ENCODE results near the gene FANCE. TPM values are rescaled to one million over a fixed set of nuclear protein-coding genes. Genes with fewer than 3 reads are reported as not detected.
"Not testable (repeated sequence)": the region's sequence is repeated elsewhere in the genome, so short reads cannot be mapped to it uniquely, and the experiment has no call there.

Gene FANCE
- total RNA-seq, 1 donor from 2014 or later: 22.3 TPM

GRCh38 chr6:35419417-35419816 is 32.7 kb upstream of the FANCE start:
- intact Hi-C loops (cut with micrococcal nuclease): loop anchor here (2.0 kb wide), 1 partner anchor 29 kb away; no protein-coding TSS in a partner anchor
- Mint-ChIP-seq H3K9me3 (no peaks in the 10 kb centered on the region), H3K27ac (peak overlapping the region; percentile 18), H3K4me3 (no peak overlapping the region), H3K27me3 (ENCODE audit: insufficient read depth) (no peaks in the 10 kb centered on the region), H3K36me3 (ENCODE audit: low read depth) (peaks cover 23% of the 10 kb centered on the region), H3K4me1 (ENCODE audit: low read depth) (peaks cover 48% of the 10 kb centered on the region)
- peak; percentile 8 for DNase-seq (ENCODE audit: low spot score)

DNA sequence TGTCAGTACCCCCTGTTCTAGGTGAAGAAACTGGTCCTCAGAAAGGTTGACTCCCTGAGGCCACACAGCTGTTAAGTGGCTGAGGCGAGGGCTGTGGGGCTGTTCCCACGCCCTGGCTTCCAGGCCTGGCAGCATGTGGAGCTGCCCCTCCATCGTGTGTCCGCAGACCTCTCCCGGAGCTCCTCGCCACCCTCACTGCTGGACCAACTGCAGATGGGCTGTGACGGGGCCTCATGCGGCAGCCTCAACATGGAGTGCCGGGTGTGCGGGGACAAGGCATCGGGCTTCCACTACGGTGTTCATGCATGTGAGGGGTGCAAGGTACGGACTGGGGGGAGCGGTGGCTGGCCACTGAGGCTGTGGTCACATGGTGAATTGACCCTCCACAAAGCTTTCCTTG is 32.2 kb upstream of the FANCE start:
- Mint-ChIP-seq H3K27me3 (ENCODE audit: insufficient read depth) (no peaks in the 10 kb centered on the region), H3K9me3 (no peaks in the 10 kb centered on the region), H3K4me1 (ENCODE audit: low read depth) (peaks cover 43% of the 10 kb centered on the region), H3K27ac (peak overlapping the region; percentile 18), H3K4me3 (no peak overlapping the region), H3K36me3 (ENCODE audit: low read depth) (peaks cover 20% of the 10 kb centered on the region)
- no peak for DNase-seq (ENCODE audit: low spot score)
- intact Hi-C loops (cut with micrococcal nuclease): loop anchor here (2.0 kb wide), 1 partner anchor 29 kb away; no protein-coding TSS in a partner anchor

DNA sequence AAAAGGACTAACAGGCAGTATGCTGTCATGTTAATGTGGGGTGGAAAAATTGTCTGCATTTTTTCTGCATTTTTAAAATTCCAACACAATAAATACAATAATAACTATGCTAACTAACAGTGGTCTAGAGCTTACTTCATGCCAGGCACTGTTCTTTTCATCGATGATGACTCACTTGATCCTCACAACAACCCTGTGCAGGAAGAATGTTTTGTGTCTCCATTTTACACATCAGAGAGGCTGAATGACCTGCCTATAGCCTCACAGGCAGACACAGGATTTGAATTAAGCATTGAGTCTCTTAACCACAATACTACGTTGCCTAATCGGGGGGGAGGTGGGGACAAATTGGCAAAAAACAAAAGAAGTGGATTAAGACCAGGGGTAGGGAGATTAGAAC is 26.9 kb upstream of the FANCE start:
- Mint-ChIP-seq H3K4me1 (ENCODE audit: low read depth) (peaks cover 4% of the 10 kb centered on the region), H3K4me3 (no peak overlapping the region), H3K36me3 (ENCODE audit: low read depth) (peaks cover 31% of the 10 kb centered on the region), H3K27me3 (ENCODE audit: insufficient read depth) (no peaks in the 10 kb centered on the region), H3K27ac (no peak overlapping the region), H3K9me3 (peaks cover 18% of the 10 kb centered on the region)
- DNase-seq (ENCODE audit: low spot score): no peak
- intact Hi-C loops (cut with micrococcal nuclease): no loop called here

DNA sequence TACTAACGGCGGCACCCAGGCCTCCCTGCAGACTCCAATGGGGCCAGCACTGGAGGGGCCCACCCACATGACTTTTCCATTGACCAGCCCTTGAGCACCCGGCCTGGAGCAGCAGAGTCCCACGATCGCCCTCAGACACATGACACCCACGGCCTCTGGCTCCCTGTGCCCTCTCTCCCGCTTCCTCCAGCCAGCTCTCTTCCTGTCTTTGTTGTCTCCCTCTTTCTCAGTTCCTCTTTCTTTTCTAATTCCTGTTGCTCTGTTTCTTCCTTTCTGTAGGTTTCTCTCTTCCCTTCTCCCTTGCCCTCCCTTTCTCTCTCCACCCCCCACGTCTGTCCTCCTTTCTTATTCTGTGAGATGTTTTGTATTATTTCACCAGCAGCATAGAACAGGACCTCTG is 26.1 kb upstream of the FANCE start:
- Mint-ChIP-seq H3K4me3 (no peak overlapping the region), H3K9me3 (peaks cover 19% of the 10 kb centered on the region), H3K36me3 (ENCODE audit: low read depth) (peaks cover 29% of the 10 kb centered on the region), H3K4me1 (ENCODE audit: low read depth) (peaks cover 4% of the 10 kb centered on the region), H3K27ac (peak overlapping the region; percentile 22), H3K27me3 (ENCODE audit: insufficient read depth) (no peaks in the 10 kb centered on the region)
- no peak for DNase-seq (ENCODE audit: low spot score)
- intact Hi-C loops (cut with micrococcal nuclease): no loop called here

- no peak overlapping the region for H3K4me3 Mint-ChIP-seq
- intact Hi-C loops (cut with micrococcal nuclease): no loop called here
- peaks cover 19% of the 10 kb centered on the region for H3K9me3 Mint-ChIP-seq
- no peak overlapping the region for H3K27ac Mint-ChIP-seq
- DNase-seq (ENCODE audit: low spot score): no peak
- no peaks in the 10 kb centered on the region for H3K4me1 Mint-ChIP-seq (ENCODE audit: low read depth)
- H3K27me3 Mint-ChIP-seq (ENCODE audit: insufficient read depth): no peaks in the 10 kb centered on the region
- peaks cover 23% of the 10 kb centered on the region for H3K36me3 Mint-ChIP-seq (ENCODE audit: low read depth)
Observed at GRCh38 chr6:35427435-35427834, 24.7 kb upstream of the FANCE start.

- no peak for DNase-seq (ENCODE audit: low spot score)
- no peak overlapping the region for H3K27ac Mint-ChIP-seq
- H3K27me3 Mint-ChIP-seq (ENCODE audit: insufficient read depth): no peaks in the 10 kb centered on the region
- H3K4me3 Mint-ChIP-seq: no peak overlapping the region
- no peaks in the 10 kb centered on the region for H3K4me1 Mint-ChIP-seq (ENCODE audit: low read depth)
- H3K9me3 Mint-ChIP-seq: peaks cover 19% of the 10 kb centered on the region
- peaks cover 23% of the 10 kb centered on the region for H3K36me3 Mint-ChIP-seq (ENCODE audit: low read depth)
- intact Hi-C loops (cut with micrococcal nuclease): no loop called here
Observed at GRCh38 chr6:35427851-35428321, 24.3 kb upstream of the FANCE start.

DNA sequence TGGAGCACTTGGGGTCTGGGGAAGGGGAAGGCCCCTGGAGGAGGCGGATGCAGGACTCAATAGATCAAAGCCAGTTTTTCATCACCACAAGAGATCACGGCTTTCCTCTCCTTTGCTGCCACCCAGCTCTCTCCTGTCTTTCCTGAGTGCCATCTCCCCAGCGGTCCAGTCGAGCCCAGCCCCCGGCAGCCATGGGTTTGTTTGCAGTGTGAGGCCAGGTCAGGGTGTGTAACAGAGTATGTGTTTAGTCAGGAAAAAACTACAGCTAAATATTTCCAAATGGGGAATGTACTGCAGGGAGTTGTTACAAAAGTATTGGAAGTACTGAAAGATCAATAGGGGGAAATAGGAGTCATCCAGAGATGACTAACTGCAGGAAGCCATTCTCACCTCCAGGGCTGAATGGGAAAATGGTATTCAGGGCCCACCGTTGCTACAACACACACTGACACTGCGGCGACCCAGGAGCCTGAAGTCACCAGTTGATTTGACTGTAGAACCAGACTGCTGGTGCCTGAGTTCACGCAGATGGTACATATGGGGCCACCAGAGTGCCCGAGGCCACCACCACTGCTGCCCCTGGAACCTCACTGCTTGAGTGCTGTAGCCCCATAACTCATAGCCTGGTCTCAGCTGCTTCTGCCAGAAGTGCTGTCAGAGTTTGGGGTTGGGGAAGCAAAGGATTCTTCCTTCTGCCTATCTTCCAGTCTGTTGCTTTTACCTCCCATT is 23.6 kb upstream of the FANCE start:
- Mint-ChIP-seq H3K27me3 (ENCODE audit: insufficient read depth) (no peaks in the 10 kb centered on the region), H3K36me3 (ENCODE audit: low read depth) (peaks cover 23% of the 10 kb centered on the region), H3K4me1 (ENCODE audit: low read depth) (no peaks in the 10 kb centered on the region), H3K27ac (no peak overlapping the region), H3K9me3 (peaks cover 19% of the 10 kb centered on the region), H3K4me3 (no peak overlapping the region)
- no peak for DNase-seq (ENCODE audit: low spot score)
- intact Hi-C loops (cut with micrococcal nuclease): no loop called here

GRCh38 chr6:35429463-35429862 is 22.7 kb upstream of the FANCE start:
- Mint-ChIP-seq H3K36me3 (ENCODE audit: low read depth) (peaks cover 23% of the 10 kb centered on the region), H3K9me3 (peaks cover 19% of the 10 kb centered on the region), H3K27me3 (ENCODE audit: insufficient read depth) (no peaks in the 10 kb centered on the region), H3K4me3 (no peak overlapping the region), H3K27ac (no peak overlapping the region), H3K4me1 (ENCODE audit: low read depth) (no peaks in the 10 kb centered on the region)
- intact Hi-C loops (cut with micrococcal nuclease): no loop called here
- DNase-seq (ENCODE audit: low spot score): no peak

DNA sequence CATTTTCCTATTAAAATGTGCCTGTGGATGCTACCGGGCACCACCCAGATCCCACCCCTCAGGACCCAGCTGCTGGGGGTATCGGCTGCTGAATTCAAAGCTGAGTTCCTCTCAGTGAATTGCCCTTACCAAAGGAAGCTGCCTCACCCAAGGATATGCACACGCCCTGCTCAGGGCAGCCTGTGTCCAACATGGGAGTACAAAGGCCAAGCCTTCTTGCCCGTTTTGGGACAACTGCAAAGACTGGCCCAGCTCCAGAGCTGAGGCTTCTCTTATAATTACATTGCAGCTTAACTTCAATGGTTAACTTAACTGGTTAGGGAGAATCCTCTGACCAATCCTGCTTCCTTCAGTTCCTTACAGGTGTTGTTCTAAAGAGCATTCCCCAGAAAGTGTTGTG is 19.8 kb upstream of the FANCE start:
- intact Hi-C loops (cut with micrococcal nuclease): no loop called here
- DNase-seq (ENCODE audit: low spot score): no peak
- H3K27me3 Mint-ChIP-seq (ENCODE audit: insufficient read depth): no peaks in the 10 kb centered on the region
- peaks cover 12% of the 10 kb centered on the region for H3K36me3 Mint-ChIP-seq (ENCODE audit: low read depth)
- no peak overlapping the region for H3K4me3 Mint-ChIP-seq
- no peaks in the 10 kb centered on the region for H3K4me1 Mint-ChIP-seq (ENCODE audit: low read depth)
- no peak overlapping the region for H3K27ac Mint-ChIP-seq
- peaks cover 19% of the 10 kb centered on the region for H3K9me3 Mint-ChIP-seq

DNA sequence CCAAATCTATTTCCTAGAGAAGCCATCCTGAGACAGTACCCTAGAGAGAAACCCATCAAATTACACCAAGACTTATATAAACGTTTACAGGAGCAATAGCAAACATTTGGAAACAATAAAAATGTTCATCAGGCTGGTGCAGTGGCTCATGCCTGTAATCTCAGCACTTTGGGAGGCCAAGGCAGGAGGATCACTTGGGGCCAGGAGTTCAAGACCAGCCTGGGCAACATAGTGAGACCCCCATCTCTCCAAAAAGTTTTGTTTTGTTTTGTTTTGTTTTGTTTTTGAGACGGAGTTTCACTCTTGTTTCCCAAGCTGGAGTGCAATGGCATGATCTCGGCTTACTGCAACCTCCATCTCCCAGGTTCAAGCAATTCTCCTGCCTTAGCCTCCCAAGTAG is 19.4 kb upstream of the FANCE start:
- H3K4me1 Mint-ChIP-seq (ENCODE audit: low read depth); DNase-seq (ENCODE audit: low spot score); intact Hi-C loops (cut with micrococcal nuclease); H3K27me3 Mint-ChIP-seq (ENCODE audit: insufficient read depth); H3K4me3 Mint-ChIP-seq; H3K27ac Mint-ChIP-seq: not testable (repeated sequence)
- Mint-ChIP-seq H3K36me3 (ENCODE audit: low read depth) (peaks cover 12% of the 10 kb centered on the region), H3K9me3 (peaks cover 19% of the 10 kb centered on the region)

DNA sequence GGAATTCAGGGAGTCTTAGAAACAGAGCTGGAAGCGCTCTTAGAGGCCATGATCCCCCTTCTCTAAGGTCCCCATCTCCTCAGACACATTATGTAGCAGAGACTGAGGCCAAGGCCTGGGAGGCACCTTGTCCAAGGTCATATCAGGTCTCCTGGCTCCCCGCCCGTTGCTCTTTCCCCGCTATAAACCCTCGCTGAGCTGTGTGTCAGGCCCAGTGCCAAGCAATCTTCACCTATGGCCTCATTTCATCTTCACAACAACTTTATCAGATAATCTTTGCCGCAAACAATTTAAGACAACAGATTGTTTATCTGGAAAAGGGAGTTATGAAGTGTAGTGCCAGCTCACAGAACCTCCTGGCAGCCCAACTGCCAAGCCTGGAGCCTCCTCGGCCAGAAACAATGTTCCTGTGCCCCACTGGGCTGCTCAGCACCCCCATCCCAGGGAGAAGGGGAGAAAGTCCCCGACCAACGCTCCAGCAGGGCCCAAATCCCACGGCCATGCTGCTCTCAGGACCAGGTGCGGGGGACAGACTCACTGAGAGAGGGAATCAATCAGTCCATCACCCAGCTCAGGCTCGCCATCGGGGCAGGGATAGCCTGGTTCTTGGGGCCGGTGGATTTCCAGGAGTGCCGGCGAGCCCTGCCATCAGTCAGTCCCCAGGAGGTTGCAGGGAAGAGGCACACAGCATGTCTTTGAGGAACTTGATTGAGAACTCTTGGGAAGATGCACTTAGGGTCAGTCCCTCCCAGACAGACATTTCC is 16.9 kb upstream of the FANCE start:
- no peak for DNase-seq (ENCODE audit: low spot score)
- H3K4me3 Mint-ChIP-seq: no peak overlapping the region
- H3K4me1 Mint-ChIP-seq (ENCODE audit: low read depth): no peaks in the 10 kb centered on the region
- no peaks in the 10 kb centered on the region for H3K36me3 Mint-ChIP-seq (ENCODE audit: low read depth)
- peaks cover 2% of the 10 kb centered on the region for H3K9me3 Mint-ChIP-seq
- H3K27me3 Mint-ChIP-seq (ENCODE audit: insufficient read depth): no peaks in the 10 kb centered on the region
- intact Hi-C loops (cut with micrococcal nuclease): no loop called here
- H3K27ac Mint-ChIP-seq: no peak overlapping the region

GRCh38 chr6:35436071-35436857 is 15.9 kb upstream of the FANCE start:
- Mint-ChIP-seq H3K27me3 (ENCODE audit: insufficient read depth) (no peaks in the 10 kb centered on the region), H3K4me3 (no peak overlapping the region), H3K36me3 (ENCODE audit: low read depth) (no peaks in the 10 kb centered on the region), H3K27ac (no peak overlapping the region), H3K9me3 (no peaks in the 10 kb centered on the region), H3K4me1 (ENCODE audit: low read depth) (no peaks in the 10 kb centered on the region)
- intact Hi-C loops (cut with micrococcal nuclease): no loop called here
- DNase-seq (ENCODE audit: low spot score): no peak

Data from activated T-helper 1 cell treated with anti-CD3 and anti-CD28 coated beads, Interleukin-12 subunit alpha, Interleukin-12 subunit beta, Interleukin-2, Interleukin-4 antibody, amounts not matched to agents 30 ng/mL and 10 ng/mL and 1 ng/mL, durations not matched to agents 14 hours and 24 hours and 36 hours (primary cell).